ENCODE measurements around the gene SCO2.
"Not testable (repeated sequence)": the region's sequence is repeated elsewhere in the genome, so short reads cannot be mapped to it uniquely, and the experiment has no call there.

Gene SCO2

DNA sequence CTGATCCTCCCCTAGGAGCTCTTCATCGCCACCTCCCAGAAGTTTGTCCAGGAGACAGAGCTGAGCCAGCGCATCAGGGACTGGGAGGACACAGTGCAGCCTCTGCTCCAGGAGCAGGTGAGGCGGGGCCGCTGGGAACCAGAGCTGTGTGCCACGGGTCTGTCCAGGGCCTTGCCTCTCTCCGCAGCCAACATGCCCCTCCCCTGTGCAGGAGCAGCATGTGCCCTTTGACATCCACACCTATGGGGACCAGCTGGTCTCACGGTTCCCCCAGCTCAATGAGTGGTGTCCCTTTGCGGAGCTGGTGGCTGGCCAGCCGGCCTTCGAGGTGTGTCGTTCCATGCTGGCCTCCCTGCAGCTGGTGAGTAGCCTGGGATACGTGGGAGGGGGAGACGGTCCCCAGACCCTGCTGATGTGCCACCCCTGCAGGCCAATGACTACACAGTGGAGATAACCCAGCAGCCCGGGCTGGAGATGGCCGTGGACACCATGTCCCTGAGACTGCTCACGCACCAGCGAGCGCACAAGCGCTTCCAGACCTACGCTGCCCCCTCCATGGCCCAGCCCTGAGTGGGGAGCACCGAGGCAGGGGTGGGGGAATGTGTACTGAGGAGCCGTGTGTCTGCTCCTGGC lies 2.5 kb downstream of the SCO2 start:
- DNase-seq (ENCODE audit: low read depth, low spot score): no peak
- TF ChIP-seq, protein P1, sequence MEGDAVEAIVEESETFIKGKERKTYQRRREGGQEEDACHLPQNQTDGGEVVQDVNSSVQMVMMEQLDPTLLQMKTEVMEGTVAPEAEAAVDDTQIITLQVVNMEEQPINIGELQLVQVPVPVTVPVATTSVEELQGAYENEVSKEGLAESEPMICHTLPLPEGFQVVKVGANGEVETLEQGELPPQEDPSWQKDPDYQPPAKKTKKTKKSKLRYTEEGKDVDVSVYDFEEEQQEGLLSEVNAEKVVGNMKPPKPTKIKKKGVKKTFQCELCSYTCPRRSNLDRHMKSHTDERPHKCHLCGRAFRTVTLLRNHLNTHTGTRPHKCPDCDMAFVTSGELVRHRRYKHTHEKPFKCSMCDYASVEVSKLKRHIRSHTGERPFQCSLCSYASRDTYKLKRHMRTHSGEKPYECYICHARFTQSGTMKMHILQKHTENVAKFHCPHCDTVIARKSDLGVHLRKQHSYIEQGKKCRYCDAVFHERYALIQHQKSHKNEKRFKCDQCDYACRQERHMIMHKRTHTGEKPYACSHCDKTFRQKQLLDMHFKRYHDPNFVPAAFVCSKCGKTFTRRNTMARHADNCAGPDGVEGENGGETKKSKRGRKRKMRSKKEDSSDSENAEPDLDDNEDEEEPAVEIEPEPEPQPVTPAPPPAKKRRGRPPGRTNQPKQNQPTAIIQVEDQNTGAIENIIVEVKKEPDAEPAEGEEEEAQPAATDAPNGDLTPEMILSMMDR (IDR thresholded peaks at IDR 0.05; ENCODE audit: low read depth, low read length): no peak
- in situ Hi-C loops (cut with HindIII; ENCODE audit: low sequenced_read_pairs): no loop called here
- H3K4me3 ChIP-seq (ENCODE audit: low read depth, low read length): no peak overlapping the region

DNA sequence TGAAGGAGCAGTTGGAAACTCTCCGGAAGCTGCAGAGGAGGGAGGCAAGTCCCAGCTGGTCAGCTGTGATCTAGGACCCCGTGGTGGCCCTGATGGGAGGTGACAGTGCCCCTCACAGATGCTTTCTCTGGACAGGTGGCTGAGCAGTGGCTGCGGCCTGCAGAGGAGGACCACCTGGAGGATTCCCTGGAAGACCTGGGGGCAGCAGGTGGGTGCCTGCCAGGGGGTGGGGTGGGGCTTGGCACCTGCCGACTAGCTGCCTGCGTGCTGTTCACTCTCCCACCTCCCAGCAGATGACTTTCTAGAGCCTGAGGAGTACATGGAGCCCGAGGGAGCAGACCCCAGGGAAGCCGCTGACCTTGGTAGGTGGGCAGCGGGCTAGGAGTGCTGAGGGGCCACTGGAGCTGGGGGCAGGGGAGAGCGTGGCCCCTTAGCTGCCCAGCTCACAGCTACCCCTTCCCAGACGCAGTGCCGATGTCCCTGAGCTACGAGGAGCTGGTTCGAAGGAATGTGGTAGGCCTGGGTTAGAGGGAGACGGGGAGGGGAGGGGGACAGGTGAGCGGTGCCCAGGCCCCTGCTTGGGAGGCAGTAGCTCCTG lies 3.1 kb downstream of the SCO2 start:
- DNase-seq (ENCODE audit: low read depth, low spot score): no peak
- no peak overlapping the region for H3K4me3 ChIP-seq (ENCODE audit: low read depth, low read length)
- in situ Hi-C loops (cut with HindIII; ENCODE audit: low sequenced_read_pairs): no loop called here
- TF ChIP-seq, protein P1 (IDR thresholded peaks at IDR 0.05; ENCODE audit: low read depth, low read length): no peak

DNA sequence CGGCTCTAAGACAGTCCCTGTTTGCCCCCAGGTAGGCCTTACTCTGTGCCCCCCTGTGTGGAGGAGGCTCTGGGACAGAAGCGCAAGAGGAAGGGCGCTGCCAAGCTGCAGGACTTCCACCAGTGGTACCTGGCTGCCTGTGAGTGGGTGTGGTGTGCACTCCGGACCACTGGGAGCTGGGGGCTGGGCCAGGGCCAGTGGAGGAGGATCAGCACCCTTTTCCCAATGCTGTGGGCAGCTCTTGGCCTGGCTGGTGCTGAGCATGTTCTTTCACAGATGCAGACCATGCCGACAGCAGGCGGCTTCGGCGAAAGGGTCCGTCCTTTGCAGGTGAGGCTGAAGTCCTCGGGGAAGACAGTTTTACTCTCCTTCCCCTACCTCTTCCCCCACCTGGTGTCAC lies 3.7 kb downstream of the SCO2 start:
- in situ Hi-C loops (cut with HindIII; ENCODE audit: low sequenced_read_pairs): no loop called here
- no peak for DNase-seq (ENCODE audit: low read depth, low spot score)
- TF ChIP-seq, protein P1 (IDR thresholded peaks at IDR 0.05; ENCODE audit: low read depth, low read length): no peak
- H3K4me3 ChIP-seq (ENCODE audit: low read depth, low read length): no peak overlapping the region

DNA sequence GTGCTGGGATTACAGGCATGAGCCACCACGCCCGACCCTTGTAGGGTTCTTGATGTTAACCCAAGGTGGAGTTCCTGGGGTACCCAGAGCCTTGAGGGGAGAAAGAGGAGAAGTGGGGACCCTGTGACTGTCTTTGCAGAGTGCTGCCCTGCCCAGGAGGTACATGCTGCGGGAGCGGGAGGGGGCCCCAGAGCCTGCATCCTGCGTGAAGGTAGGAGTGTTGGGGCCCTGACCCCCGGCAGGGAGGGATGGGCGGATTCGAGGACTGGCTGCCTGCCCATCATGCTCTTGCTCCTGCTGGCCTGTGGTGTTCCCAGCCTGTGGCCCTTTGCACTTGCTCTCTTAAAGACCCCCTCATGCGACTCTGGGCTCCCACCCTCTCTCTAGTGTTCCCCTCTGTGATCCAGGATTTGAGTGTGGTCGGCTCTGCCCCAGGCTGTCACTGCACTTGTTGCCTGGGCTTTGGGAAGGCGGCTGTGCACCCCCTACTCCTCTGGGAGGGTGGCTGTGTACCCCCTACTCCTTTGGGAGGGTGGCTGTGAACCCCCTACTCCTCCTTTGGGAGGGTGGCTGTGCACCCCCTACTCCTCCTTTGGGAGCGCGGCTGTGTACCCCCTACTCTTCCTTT lies 4.5 kb downstream of the SCO2 start:
- in situ Hi-C loops (cut with HindIII; ENCODE audit: low sequenced_read_pairs): no loop called here
- H3K4me3 ChIP-seq (ENCODE audit: low read depth, low read length): no peak overlapping the region
- no peak for DNase-seq (ENCODE audit: low read depth, low spot score)
- TF ChIP-seq, protein P1 (IDR thresholded peaks at IDR 0.05; ENCODE audit: low read depth, low read length): no peak

DNA sequence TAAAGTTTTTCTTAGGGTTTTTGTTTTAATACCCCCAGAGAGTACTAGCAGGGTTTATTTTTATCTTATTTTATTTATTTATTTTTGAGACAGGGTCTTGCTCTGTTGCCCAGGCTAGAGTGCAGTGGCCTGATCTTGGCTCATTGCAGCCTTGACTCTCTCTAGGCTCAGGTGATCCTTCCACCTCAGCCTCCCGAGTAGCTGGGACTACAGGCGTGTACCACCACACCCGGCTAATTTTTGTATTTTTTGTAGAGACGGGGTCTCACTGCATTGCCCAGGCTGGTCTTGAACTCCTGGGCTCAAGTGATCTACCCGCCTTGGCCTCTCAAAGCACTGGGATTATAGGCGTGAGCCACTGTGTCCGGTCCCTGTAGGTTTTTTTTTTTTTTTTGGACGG lies 5.2 kb downstream of the SCO2 start:
- DNase-seq (ENCODE audit: low read depth, low spot score); H3K4me3 ChIP-seq (ENCODE audit: low read depth, low read length); in situ Hi-C loops (cut with HindIII; ENCODE audit: low sequenced_read_pairs): not testable (repeated sequence)

DNA sequence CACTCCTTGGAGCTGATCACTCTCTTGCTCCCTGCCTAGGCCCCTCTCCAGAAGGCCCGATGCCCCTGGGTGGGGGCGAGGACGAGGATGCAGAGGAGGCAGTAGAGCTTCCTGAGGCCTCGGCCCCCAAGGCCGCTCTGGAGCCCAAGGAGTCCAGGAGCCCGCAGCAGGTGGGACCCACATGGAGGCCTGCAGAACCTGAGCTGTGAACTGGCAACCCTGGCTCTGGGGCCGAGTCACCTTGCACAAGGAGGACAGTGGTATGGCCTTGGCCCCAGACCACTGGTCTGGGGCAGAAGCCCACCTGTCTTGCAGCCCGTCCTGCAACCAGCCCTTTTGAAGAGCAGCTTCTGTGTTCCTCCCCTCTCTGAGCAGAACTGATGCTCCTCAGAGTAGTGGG lies 6.2 kb downstream of the SCO2 start:
- no peak for DNase-seq (ENCODE audit: low read depth, low spot score)
- no peak overlapping the region for H3K4me3 ChIP-seq (ENCODE audit: low read depth, low read length)
- TF ChIP-seq, protein P1 (IDR thresholded peaks at IDR 0.05; ENCODE audit: low read depth, low read length): no peak
- in situ Hi-C loops (cut with HindIII; ENCODE audit: low sequenced_read_pairs): no loop called here

DNA sequence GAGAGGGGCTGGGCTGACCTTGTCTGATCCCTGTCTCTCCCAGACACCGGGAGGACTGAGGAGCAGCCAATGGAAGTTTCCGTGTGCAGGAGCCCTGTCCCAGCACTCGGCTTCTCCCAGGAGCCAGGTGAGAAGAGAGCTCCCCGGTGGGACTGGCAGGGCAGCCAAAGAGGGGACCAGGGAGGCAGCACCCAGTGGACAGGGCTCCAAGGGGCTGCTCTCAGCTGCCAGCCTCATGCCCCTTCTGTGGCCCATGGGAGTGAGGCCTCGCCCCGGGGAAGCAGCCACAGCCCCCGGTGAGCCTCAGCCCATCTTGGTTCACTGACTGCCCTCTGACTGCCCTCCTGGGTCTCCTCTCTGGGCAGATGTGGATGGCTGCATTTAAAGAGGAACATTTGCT lies 6.8 kb downstream of the SCO2 start:
- in situ Hi-C loops (cut with HindIII; ENCODE audit: low sequenced_read_pairs): no loop called here
- DNase-seq (ENCODE audit: low read depth, low spot score): no peak
- TF ChIP-seq, protein P1 (IDR thresholded peaks at IDR 0.05; ENCODE audit: low read depth, low read length): no peak
- no peak overlapping the region for H3K4me3 ChIP-seq (ENCODE audit: low read depth, low read length)
